NB4 (cell line): Measurements from ENCODE around the gene IFI16.

Experiments used
- CTCF ChIP-seq: IDR thresholded peaks from one replicate; pipeline ENCODE4 v1.5.1; 2012; ENCODE audit warnings: low read depth, low read length
- POLR2A ChIP-seq: IDR thresholded peaks from 2 replicates; pipeline ENCODE4 v1.6.1; 2011; ENCODE audit warnings: mild to moderate bottlenecking; ENCODE audit not compliant: insufficient read length; ENCODE audit errors: extremely low read depth

GRCh38 chr1:159011751-159012150, 2.0 kb downstream of the IFI16 start:
- TF ChIP-seq CTCF, result no peak
- no peak for TF ChIP-seq POLR2A
